Upper lobe of right lung (tissue), 1 donor: ENCODE results near the gene RCL1. TPM values are rescaled to one million over a fixed set of nuclear protein-coding genes. Genes with fewer than 3 reads are reported as not detected.

ENCODE experiments used
- ATAC-seq: fragments of 200-7000 bp; cut with Tn5 transposase; one replicate; pipeline ENCODE4 v1.9.1; 2020; ENCODE audit warnings: mild to moderate bottlenecking, moderate library complexity
- DNase-seq: peaks from one replicate; pipeline ENCODE4 v3.0.0-alpha.2; 2020
- H3K27ac ChIP-seq: fragments of 200-600 bp; one replicate; pipeline ENCODE4 v1.8.0; 2022
- H3K27me3 ChIP-seq: fragments of 200-600 bp; one replicate; pipeline ENCODE4 v1.8.0; 2022; ENCODE audit warnings: mild to moderate bottlenecking
- H3K36me3 ChIP-seq: fragments of 200-600 bp; one replicate; pipeline ENCODE4 v1.8.0; 2022
- H3K4me1 ChIP-seq: fragments of 200-600 bp; one replicate; pipeline ENCODE4 v1.8.0; 2022
- H3K4me3 ChIP-seq: fragments of 200-600 bp; one replicate; pipeline ENCODE4 v1.8.0; 2022; ENCODE audit warnings: mild to moderate bottlenecking
- H3K9me3 ChIP-seq: fragments of 200-600 bp; one replicate; pipeline ENCODE4 v1.8.0; 2022
- CTCF ChIP-seq: fragments of 200-600 bp; IDR thresholded peaks from one replicate; pipeline ENCODE4 v1.8.0; 2022; ENCODE audit warnings: antibody characterized with exemption
- intact Hi-C: fragments of 100-400 bp; cut with DNase I; formaldehyde crosslinking; loops from one replicate; pipeline ENCODE4 v1.11.0; 2022
- total RNA-seq: library from RNA; stranded (reverse); fragmentation: NEBNext Ultra II Directional; extraction: Animal tissue kit (Norgen Biotek cat#: 25700); gene quantifications from one replicate; pipeline ENCODE4 v1.2.1, GENCODE V29; 2021
- donor health status: DM: no; HTN: yes; CAD: no; lungs with severe emphysema.

The RCL1 gene
- total RNA-seq, 1 donor from 2014 or later = 19.6 TPM

- no peak for DNase-seq
- H3K27ac ChIP-seq = no peak overlapping the region
- H3K4me1 ChIP-seq = no peaks in the 10 kb centered on the region
- H3K9me3 ChIP-seq = no peaks in the 10 kb centered on the region
- H3K27me3 ChIP-seq = no peaks in the 10 kb centered on the region
- intact Hi-C loops = no loop called here
- ATAC-seq = no peak
- no peak overlapping the region for H3K4me3 ChIP-seq
- H3K36me3 ChIP-seq = peaks cover 7% of the 10 kb centered on the region
- TF ChIP-seq CTCF = no peak
Observed at GRCh38 chr9:4865681-4866080, 72.9 kb downstream of the RCL1 start.

- no peak for TF ChIP-seq CTCF
- H3K4me3 ChIP-seq = no peak overlapping the region
- no peaks in the 10 kb centered on the region for H3K9me3 ChIP-seq
- H3K4me1 ChIP-seq = no peaks in the 10 kb centered on the region
- intact Hi-C loops = no loop called here
- peaks cover 2% of the 10 kb centered on the region for H3K36me3 ChIP-seq
- H3K27me3 ChIP-seq = no peaks in the 10 kb centered on the region
- ATAC-seq = no peak
- no peak for DNase-seq
- no peak overlapping the region for H3K27ac ChIP-seq
Observed at GRCh38 chr9:4866239-4866969, 73.7 kb downstream of the RCL1 start.

GRCh38 chr9:4873066-4873465, 80.3 kb downstream of the RCL1 start:
- no peaks in the 10 kb centered on the region for H3K4me1 ChIP-seq
- intact Hi-C loops = no loop called here
- no peaks in the 10 kb centered on the region for H3K9me3 ChIP-seq
- ATAC-seq = no peak
- H3K27ac ChIP-seq = no peak overlapping the region
- no peaks in the 10 kb centered on the region for H3K27me3 ChIP-seq
- TF ChIP-seq CTCF = no peak
- H3K4me3 ChIP-seq = no peak overlapping the region
- DNase-seq = no peak
- no peaks in the 10 kb centered on the region for H3K36me3 ChIP-seq

GRCh38 chr9:4875559-4875958, 82.8 kb downstream of the RCL1 start:
- Histone ChIP-seq H3K36me3 (no peaks in the 10 kb centered on the region), H3K9me3 (no peaks in the 10 kb centered on the region), H3K4me3 (no peak overlapping the region), H3K27me3 (no peaks in the 10 kb centered on the region), H3K4me1 (no peaks in the 10 kb centered on the region), H3K27ac (no peak overlapping the region)
- intact Hi-C loops = no loop called here
- DNase-seq (no peak), ATAC-seq (no peak)
- TF ChIP-seq CTCF = no peak

GRCh38 chr9:4879115-4879558, 86.4 kb downstream of the RCL1 start:
- H3K27ac ChIP-seq = no peak overlapping the region
- H3K36me3 ChIP-seq = no peaks in the 10 kb centered on the region
- intact Hi-C loops = no loop called here
- H3K27me3 ChIP-seq = no peaks in the 10 kb centered on the region
- no peak for TF ChIP-seq CTCF
- H3K4me3 ChIP-seq = no peak overlapping the region
- no peaks in the 10 kb centered on the region for H3K9me3 ChIP-seq
- DNase-seq = no peak
- H3K4me1 ChIP-seq = no peaks in the 10 kb centered on the region
- no peak for ATAC-seq
